T-helper 1 cell (primary cell): ENCODE results near the gene RNF152.
"Not testable (repeated sequence)": the region's sequence is repeated elsewhere in the genome, so short reads cannot be mapped to it uniquely, and the experiment has no call there.

Experiments used
- DNase-seq, 5 donors: peaks; one replicate each; pipeline ENCODE4 v3.0.0-alpha.2; 2012 to 2020

Gene RNF152

GRCh38 chr18:61815885-61816470 is 76.8 kb downstream of the RNF152 start:
- no peak for DNase-seq

- no peak for DNase-seq
These were observed 84.5 kb downstream of the RNF152 start for GRCh38 chr18:61808286-61808685.

- DNase-seq: no peak
These were observed 89.4 kb downstream of the RNF152 start for GRCh38 chr18:61803393-61803792.

- DNase-seq: no peak
These were observed 94.9 kb downstream of the RNF152 start for GRCh38 chr18:61797696-61798590.

GRCh38 chr18:61791031-61791430 is 101.8 kb downstream of the RNF152 start:
- no peak for DNase-seq

GRCh38 chr18:61787011-61787670 is 105.7 kb downstream of the RNF152 start:
- not testable (repeated sequence) for DNase-seq

- DNase-seq: no peak
These were observed 107.2 kb downstream of the RNF152 start for GRCh38 chr18:61785588-61785987.

- DNase-seq: no peak
These were observed 108.0 kb downstream of the RNF152 start for GRCh38 chr18:61784834-61785233.

- DNase-seq: no peak
These were observed 110.3 kb downstream of the RNF152 start for GRCh38 chr18:61782545-61782944.

GRCh38 chr18:61776201-61776600 is 116.6 kb downstream of the RNF152 start:
- not testable (repeated sequence) for DNase-seq

GRCh38 chr18:61774846-61775245 is 118.0 kb downstream of the RNF152 start:
- DNase-seq: no peak

GRCh38 chr18:61772293-61772848 is 120.4 kb downstream of the RNF152 start:
- no peak for DNase-seq

- no peak for DNase-seq
These were observed 120.9 kb downstream of the RNF152 start for GRCh38 chr18:61771861-61772260.

- no peak for DNase-seq
These were observed 122.5 kb downstream of the RNF152 start for GRCh38 chr18:61770279-61770678.

GRCh38 chr18:61766266-61766884 is 126.4 kb downstream of the RNF152 start:
- DNase-seq: no peak

GRCh38 chr18:61765097-61765496 is 127.7 kb downstream of the RNF152 start:
- DNase-seq: no peak

- DNase-seq: peak in 1 of 5 donors; percentile 25
These were observed 128.4 kb downstream of the RNF152 start for GRCh38 chr18:61764381-61764780.

GRCh38 chr18:61761875-61762274 is 130.9 kb downstream of the RNF152 start:
- no peak for DNase-seq
